OCI-LY7 (cell line): ENCODE results near the gene HNRNPK. TPM values are rescaled to one million over a fixed set of nuclear protein-coding genes. Genes with fewer than 3 reads are reported as not detected.

Experiments used
- BruUV-seq: library from RNA; stranded (reverse); fragments of 400-500 nt; replicated peaks from 2 replicates; lab custom pipeline; 2021; lab: Mats Ljungman, UMichigan
- CTCF ChIA-PET: fragments of 300-600 bp; sonication (Branson Sonifier 250); formaldehyde crosslinking; loops from one replicate; lab custom pipeline; 2022; ENCODE audit warnings: antibody characterized with exemption; ENCODE audit not compliant: unreplicated experiment; lab: Charles Lee
- POLR2A ChIA-PET: fragments of 300-600 bp; sonication (Branson Sonifier 250); formaldehyde crosslinking; loops from one replicate; lab custom pipeline; 2022; ENCODE audit warnings: antibody characterized with exemption; lab: Charles Lee
- DNase-seq: peaks from one replicate; pipeline ENCODE4 v3.0.0-alpha.2; 2015; ENCODE audit warnings: low spot score
- H2AFZ ChIP-seq: fragments of 200-600 bp; sonication (generic), shearing (Covaris generic); 2 replicates; pipeline ENCODE4 v1.6.1; 2014; ENCODE audit warnings: mild to moderate bottlenecking, antibody characterized with exemption, low read length, moderate library complexity
- H3K27ac ChIP-seq: fragments of 200-600 bp; sonication (generic); 2 replicates; pipeline ENCODE4 v1.5.1; 2014; ENCODE audit warnings: mixed run types, low read depth, mild to moderate bottlenecking, moderate library complexity, low read length, inconsistent platforms; ENCODE audit not compliant: poor library complexity, severe bottlenecking
- H3K36me3 ChIP-seq: fragments of 200-600 bp; sonication (generic); 2 replicates; pipeline ENCODE4 v1.6.1; 2014; ENCODE audit warnings: mild to moderate bottlenecking, antibody characterized with exemption, low read length, moderate library complexity, mixed read lengths; ENCODE audit not compliant: insufficient read depth
- H3K4me1 ChIP-seq: fragments of 200-600 bp; sonication (generic); 2 replicates; pipeline ENCODE4 v1.5.1; 2014; ENCODE audit warnings: mild to moderate bottlenecking, low read length; ENCODE audit not compliant: insufficient read depth, poor library complexity, severe bottlenecking
- H3K4me2 ChIP-seq: fragments of 200-600 bp; sonication (generic); 2 replicates; pipeline ENCODE4 v1.6.1; 2014; ENCODE audit warnings: mild to moderate bottlenecking, low read length
- H3K4me3 ChIP-seq: fragments of 200-600 bp; sonication (generic); 2 replicates; pipeline ENCODE4 v1.5.1; 2014; ENCODE audit warnings: mild to moderate bottlenecking, low read depth, low read length; ENCODE audit not compliant: poor library complexity, severe bottlenecking
- H3K79me2 ChIP-seq: fragments of 200-600 bp; sonication (generic); 2 replicates; pipeline ENCODE4 v1.6.1; 2016; ENCODE audit warnings: low read depth, mild to moderate bottlenecking, low read length, moderate library complexity, mixed read lengths; ENCODE audit not compliant: insufficient read depth
- H3K9me2 ChIP-seq: fragments of 200-600 bp; sonication (generic); 2 replicates; pipeline ENCODE4 v1.6.1; 2016; ENCODE audit warnings: mild to moderate bottlenecking, low read length, mixed read lengths; ENCODE audit not compliant: insufficient read depth
- H3K9me3 ChIP-seq: fragments of 200-600 bp; sonication (generic); 2 replicates; pipeline ENCODE4 v1.6.1; 2014; ENCODE audit warnings: mild to moderate bottlenecking, mixed run types, low read length, mixed read lengths
- H4K20me1 ChIP-seq: fragments of 200-600 bp; sonication (generic); 2 replicates; pipeline ENCODE4 v1.6.1; 2014; ENCODE audit warnings: mild to moderate bottlenecking, antibody characterized with exemption, low read length, moderate library complexity, mixed read lengths; ENCODE audit not compliant: insufficient read depth
- CTCF ChIP-seq: fragments of 200-600 bp; sonication (generic); conservative IDR thresholded peaks from 2 replicates; pipeline ENCODE4 v1.5.1; 2014; ENCODE audit warnings: mild to moderate bottlenecking, antibody characterized with exemption, low read length, moderate library complexity, mixed read lengths
- EZH2phosphoT487 ChIP-seq: fragments of 200-600 bp; sonication (generic); IDR thresholded peaks from 2 replicates; pipeline ENCODE4 v1.6.1; 2018; ENCODE audit warnings: low read depth, borderline replicate concordance, mild to moderate bottlenecking, mixed run types, antibody characterized with exemption, low read length, moderate library complexity, mixed read lengths
- intact Hi-C: fragments of 100-400 bp; cut with micrococcal nuclease; formaldehyde crosslinking; loops from one replicate; pipeline ENCODE4 v1.10.0; 2022; ENCODE audit not compliant: unreplicated experiment
- total RNA-seq, 2 experiments: library from RNA; depleted of rRNA in 1 of 2; stranded (reverse); fragments of >200 nt in 1 of 2; shearing (Covaris generic) in 1 of 2; gene quantifications; 2 replicates each; pipeline ENCODE4 v1.2.3, GENCODE V29; 2014 to 2022

The HNRNPK gene
- total RNA-seq, 2 experiments from 2014 or later = 592 to 768 TPM

GRCh38 chr9:83975300-83975699, 4.7 kb downstream of the HNRNPK start:
- H3K4me2 ChIP-seq = no peak overlapping the region
- H3K27ac ChIP-seq = no peak overlapping the region
- peaks cover 97% of the 10 kb centered on the region for H3K36me3 ChIP-seq
- ChIA-PET CTCF (no interaction called here), POLR2A (interaction anchor here (1.5 kb wide), 1 partner anchor 17 kb away, joined by 3 read pairs; no protein-coding TSS in a partner anchor)
- H3K9me3 ChIP-seq = no peaks in the 10 kb centered on the region
- no peak for DNase-seq
- H2AFZ ChIP-seq = no peak overlapping the region
- BruUV-seq = no TSS peak
- TF ChIP-seq CTCF (no peak), EZH2phosphoT487 (no peak)
- H3K79me2 ChIP-seq = peaks cover 97% of the 10 kb centered on the region
- peaks cover 82% of the 10 kb centered on the region for H4K20me1 ChIP-seq
- peaks cover 19% of the 10 kb centered on the region for H3K4me1 ChIP-seq
- intact Hi-C loops = no loop called here
- H3K4me3 ChIP-seq = no peak overlapping the region
- H3K9me2 ChIP-seq = no peaks in the 10 kb centered on the region

DNA sequence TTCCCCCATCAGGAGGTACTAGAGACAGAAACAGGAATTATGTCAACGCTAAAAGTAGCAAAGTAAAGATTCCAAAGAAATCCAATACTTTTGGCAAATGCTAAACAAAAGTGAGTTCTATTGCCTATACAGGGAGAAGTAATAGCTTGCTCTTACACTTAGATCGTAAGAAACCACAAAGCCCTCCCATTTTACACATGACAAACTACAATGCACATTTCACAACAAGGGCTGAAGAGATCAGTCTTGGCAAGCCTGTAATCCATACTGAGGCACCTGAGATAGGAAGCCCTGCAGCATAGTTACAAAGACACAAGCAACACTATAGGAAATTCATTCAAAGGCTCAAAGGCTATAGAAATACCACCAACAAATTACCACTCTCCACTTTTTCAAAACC, 7.7 kb downstream of the HNRNPK start:
- intact Hi-C loops = no loop called here
- POLR2A ChIA-PET = interaction anchor here (2.8 kb wide), 1 partner anchor 11 kb away, joined by 14 read pairs; no protein-coding TSS in a partner anchor
- Histone ChIP-seq H3K9me2 (no peaks in the 10 kb centered on the region), H3K4me2 (no peak overlapping the region), H3K9me3 (no peaks in the 10 kb centered on the region), H3K27ac (no peak overlapping the region), H2AFZ (no peak overlapping the region), H3K36me3 (peaks cover 100% of the 10 kb centered on the region), H3K4me1 (peaks cover 10% of the 10 kb centered on the region), H3K79me2 (peaks cover 84% of the 10 kb centered on the region), H4K20me1 (peaks cover 73% of the 10 kb centered on the region), H3K4me3 (no peak overlapping the region)
- no TSS peak for BruUV-seq
- DNase-seq = no peak
- TF ChIP-seq CTCF (no peak), EZH2phosphoT487 (no peak)
- CTCF ChIA-PET = no interaction called here

- BruUV-seq = no TSS peak
- H4K20me1 ChIP-seq = peaks cover 71% of the 10 kb centered on the region
- no peak for DNase-seq
- no peak overlapping the region for H2AFZ ChIP-seq
- H3K9me3 ChIP-seq = no peaks in the 10 kb centered on the region
- H3K27ac ChIP-seq = no peak overlapping the region
- H3K79me2 ChIP-seq = peaks cover 76% of the 10 kb centered on the region
- H3K36me3 ChIP-seq = peaks cover 100% of the 10 kb centered on the region
- POLR2A ChIA-PET = interaction anchor here (2.8 kb wide), 1 partner anchor 10 kb away, joined by 14 read pairs; no protein-coding TSS in a partner anchor
- CTCF ChIA-PET = no interaction called here
- TF ChIP-seq CTCF (no peak), EZH2phosphoT487 (no peak)
- H3K4me2 ChIP-seq = no peak overlapping the region
- H3K4me3 ChIP-seq = no peak overlapping the region
- peaks cover 2% of the 10 kb centered on the region for H3K4me1 ChIP-seq
- no peaks in the 10 kb centered on the region for H3K9me2 ChIP-seq
- intact Hi-C loops = no loop called here
Measured at GRCh38 chr9:83971485-83971884, 8.5 kb downstream of the HNRNPK start.
